ENCODE measurements around the gene OGA.

OGA gene

DNA sequence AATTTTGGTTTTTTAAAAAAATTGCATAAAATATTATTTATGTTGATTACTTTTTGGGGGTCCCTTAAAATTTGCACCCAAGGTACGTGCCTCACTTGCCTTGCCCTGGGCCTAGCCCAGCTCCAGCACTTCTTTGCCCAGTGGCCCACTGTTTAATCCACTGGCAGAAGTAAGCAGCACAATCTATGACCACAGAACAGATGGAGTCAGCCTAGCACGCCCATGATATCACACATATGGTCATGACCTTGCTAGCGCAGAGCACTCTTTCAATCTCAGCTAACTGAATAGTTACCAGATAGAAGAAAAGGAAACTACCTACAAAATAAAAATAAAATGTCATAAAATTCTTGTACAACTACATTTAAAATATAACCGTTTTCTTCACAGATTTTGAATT, 5.6 kb downstream of the OGA start:
- TF ChIP-seq, protein P1, sequence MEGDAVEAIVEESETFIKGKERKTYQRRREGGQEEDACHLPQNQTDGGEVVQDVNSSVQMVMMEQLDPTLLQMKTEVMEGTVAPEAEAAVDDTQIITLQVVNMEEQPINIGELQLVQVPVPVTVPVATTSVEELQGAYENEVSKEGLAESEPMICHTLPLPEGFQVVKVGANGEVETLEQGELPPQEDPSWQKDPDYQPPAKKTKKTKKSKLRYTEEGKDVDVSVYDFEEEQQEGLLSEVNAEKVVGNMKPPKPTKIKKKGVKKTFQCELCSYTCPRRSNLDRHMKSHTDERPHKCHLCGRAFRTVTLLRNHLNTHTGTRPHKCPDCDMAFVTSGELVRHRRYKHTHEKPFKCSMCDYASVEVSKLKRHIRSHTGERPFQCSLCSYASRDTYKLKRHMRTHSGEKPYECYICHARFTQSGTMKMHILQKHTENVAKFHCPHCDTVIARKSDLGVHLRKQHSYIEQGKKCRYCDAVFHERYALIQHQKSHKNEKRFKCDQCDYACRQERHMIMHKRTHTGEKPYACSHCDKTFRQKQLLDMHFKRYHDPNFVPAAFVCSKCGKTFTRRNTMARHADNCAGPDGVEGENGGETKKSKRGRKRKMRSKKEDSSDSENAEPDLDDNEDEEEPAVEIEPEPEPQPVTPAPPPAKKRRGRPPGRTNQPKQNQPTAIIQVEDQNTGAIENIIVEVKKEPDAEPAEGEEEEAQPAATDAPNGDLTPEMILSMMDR (IDR thresholded peaks at IDR 0.05) = no peak
- H3K4me1 ChIP-seq (ENCODE audit: control insufficient read depth in 1 of 2, insufficient read depth in 1 of 2, low read depth in 1 of 2, low read length in 1 of 2) = peaks cover 20 to 37% of the 10 kb centered on the region in 2 experiments
- no peak overlapping the region for H3K4me3 ChIP-seq (ENCODE audit: low read depth in 1 of 2, low read length in 1 of 2)
- no peaks in the 10 kb centered on the region for H3K9me3 ChIP-seq
- H3K27me3 ChIP-seq = no peaks in the 10 kb centered on the region
- peaks cover 55% of the 10 kb centered on the region for H3K36me3 ChIP-seq
- no peak overlapping the region for H3K27ac ChIP-seq

DNA sequence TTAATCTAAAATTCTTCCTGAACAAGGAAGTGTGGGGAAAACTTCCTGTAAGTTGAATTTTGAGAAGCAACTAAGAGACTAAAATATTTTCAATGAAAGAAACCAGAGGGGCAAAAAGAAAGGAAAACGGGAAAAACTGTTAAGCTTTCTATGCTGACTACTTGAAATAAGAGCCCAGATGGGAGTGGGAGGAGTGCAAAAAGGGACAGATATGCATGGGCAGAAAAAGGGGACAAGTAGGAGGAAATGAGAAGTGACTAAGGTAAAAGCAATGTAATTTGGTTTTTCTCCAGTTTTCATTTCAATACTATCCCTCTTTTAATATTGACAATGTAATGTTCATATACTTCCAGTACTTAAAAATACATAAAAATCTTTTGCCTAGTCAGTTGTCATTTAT, 11.1 kb downstream of the OGA start:
- Histone ChIP-seq H3K4me1 (ENCODE audit: control insufficient read depth in 1 of 2, insufficient read depth in 1 of 2, low read depth in 1 of 2, low read length in 1 of 2) (no peaks in the 10 kb centered on the region), H3K36me3 (peaks cover 100% of the 10 kb centered on the region), H3K4me3 (ENCODE audit: low read depth in 1 of 2, low read length in 1 of 2) (no peak overlapping the region), H3K27ac (no peak overlapping the region), H3K27me3 (no peaks in the 10 kb centered on the region), H3K9me3 (no peaks in the 10 kb centered on the region)
- TF ChIP-seq, protein P1 (IDR thresholded peaks at IDR 0.05) = no peak

DNA sequence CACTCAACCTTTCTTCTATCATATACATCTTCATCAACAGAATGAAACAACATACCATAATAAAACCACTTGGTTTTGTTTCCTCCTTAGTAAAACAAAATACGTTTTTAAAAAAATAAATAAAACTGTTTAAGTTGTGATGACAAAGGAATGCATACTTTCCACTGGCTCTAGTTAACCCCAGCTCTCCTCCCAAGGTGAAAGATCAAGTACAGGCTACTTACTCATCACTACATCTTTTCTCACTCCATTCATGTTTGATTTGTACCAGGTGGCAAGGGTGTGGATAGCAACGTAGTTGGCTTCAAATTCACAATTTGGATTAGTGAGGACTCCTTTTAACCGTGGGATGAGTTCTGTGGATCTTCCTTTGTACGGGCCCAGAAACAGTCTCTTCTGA, 14.7 kb downstream of the OGA start:
- Histone ChIP-seq H3K4me1 (ENCODE audit: control insufficient read depth in 1 of 2, insufficient read depth in 1 of 2, low read depth in 1 of 2, low read length in 1 of 2) (no peaks in the 10 kb centered on the region), H3K27me3 (no peaks in the 10 kb centered on the region), H3K27ac (no peak overlapping the region), H3K9me3 (no peaks in the 10 kb centered on the region), H3K4me3 (ENCODE audit: low read depth in 1 of 2, low read length in 1 of 2) (no peak overlapping the region), H3K36me3 (peaks cover 100% of the 10 kb centered on the region)
- TF ChIP-seq, protein P1 (IDR thresholded peaks at IDR 0.05) = no peak

DNA sequence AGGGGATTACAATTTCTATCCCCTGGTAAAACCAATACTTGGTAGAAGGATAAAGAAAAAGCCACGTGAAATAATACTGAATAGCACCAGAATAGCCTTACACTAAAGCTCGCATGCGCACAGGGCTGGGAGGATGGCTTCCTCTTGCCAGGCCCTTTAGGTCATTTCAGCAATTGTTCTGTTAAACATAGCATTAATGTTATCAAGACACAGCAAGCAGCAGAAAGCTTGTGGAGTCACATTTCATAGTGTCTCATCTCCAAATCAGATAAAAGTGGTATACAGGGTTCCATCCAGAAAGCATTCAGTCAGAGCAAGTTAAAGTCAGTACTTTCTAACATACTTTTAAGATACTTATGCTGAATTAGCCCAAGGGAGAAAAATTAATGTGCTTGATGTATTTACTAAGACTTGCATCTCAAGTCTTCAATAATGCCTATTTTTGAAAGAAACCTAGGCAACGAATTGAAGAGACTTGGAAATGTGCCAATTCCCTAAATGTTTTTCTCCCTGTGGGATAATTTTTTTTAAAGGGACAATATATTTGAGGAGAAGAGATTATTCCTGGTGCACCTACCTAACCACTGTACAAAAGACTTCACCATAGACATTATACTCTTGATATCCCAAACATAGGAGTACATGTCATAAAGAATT, 20.7 kb downstream of the OGA start:
- H3K9me3 ChIP-seq = no peaks in the 10 kb centered on the region
- TF ChIP-seq, protein P1 (IDR thresholded peaks at IDR 0.05) = no peak
- H3K27ac ChIP-seq = no peak overlapping the region
- H3K4me3 ChIP-seq (ENCODE audit: low read depth in 1 of 2, low read length in 1 of 2) = no peak overlapping the region
- H3K27me3 ChIP-seq = no peaks in the 10 kb centered on the region
- no peaks in the 10 kb centered on the region for H3K4me1 ChIP-seq (ENCODE audit: control insufficient read depth in 1 of 2, insufficient read depth in 1 of 2, low read depth in 1 of 2, low read length in 1 of 2)
- peaks cover 99% of the 10 kb centered on the region for H3K36me3 ChIP-seq

DNA sequence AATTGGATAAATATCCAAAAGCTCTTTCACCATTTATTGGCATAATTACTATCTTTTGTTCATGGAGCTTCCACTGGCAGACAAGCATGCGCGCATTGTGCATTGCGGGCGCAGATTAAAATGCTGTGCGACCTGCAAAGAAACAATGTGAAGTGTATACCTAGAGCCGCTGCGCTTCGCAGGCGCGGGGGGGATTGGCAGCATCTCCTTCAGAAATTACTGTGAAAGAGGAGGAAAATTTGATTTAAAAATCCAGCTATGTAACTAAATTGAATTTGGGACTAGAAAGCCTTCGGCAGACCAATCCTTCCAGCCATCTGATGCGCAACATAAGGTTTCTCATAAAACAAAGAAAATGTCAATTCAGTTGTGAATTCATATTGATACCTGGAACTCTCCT, 24.7 kb downstream of the OGA start:
- Histone ChIP-seq H3K4me3 (ENCODE audit: low read depth in 1 of 2, low read length in 1 of 2) (no peak overlapping the region), H3K9me3 (no peaks in the 10 kb centered on the region), H3K4me1 (ENCODE audit: control insufficient read depth in 1 of 2, insufficient read depth in 1 of 2, low read depth in 1 of 2, low read length in 1 of 2) (no peaks in the 10 kb centered on the region), H3K27me3 (no peaks in the 10 kb centered on the region), H3K36me3 (peaks cover 99% of the 10 kb centered on the region), H3K27ac (no peak overlapping the region)
- TF ChIP-seq, protein P1 (IDR thresholded peaks at IDR 0.05) = no peak

All from neutrophil (primary cell).